K562 (cell line): ENCODE measurements around the gene FUBP3. TPM values are rescaled to one million over a fixed set of nuclear protein-coding genes. Genes with fewer than 3 reads are reported as not detected.
A peak's percentile ranks its signal among the peaks of the same experiment; 100 is the strongest.

Experiments used
- CBX3 ChIP-seq, 2 experiments: IDR thresholded peaks; 1 replicate in 1 of 2; 2 replicates in 1 of 2; pipeline ENCODE4 v1.6.1; 2012; ENCODE audit warnings: inconsistent platforms in 2 of 2, low read length in 2 of 2, borderline replicate concordance in 1 of 2, control low read depth in 1 of 2
- ESRRA ChIP-seq: fragments of 450-650 bp; IDR thresholded peaks from 2 replicates; pipeline ENCODE4 v1.6.1; 2014; ENCODE audit warnings: low read depth, mild to moderate bottlenecking, moderate library complexity, borderline replicate concordance
- FOXJ3 ChIP-seq: sonication (generic); formaldehyde crosslinking; IDR thresholded peaks from 2 replicates; pipeline ENCODE4 v1.4.0; 2020; ENCODE audit warnings: mild to moderate bottlenecking, missing genetic modification reagents
- FOXM1 ChIP-seq, 2 experiments: fragments of 450-650 bp in 1 of 2; sonication (generic) in 1 of 2; formaldehyde crosslinking in 1 of 2; IDR thresholded peaks; 2 replicates each; pipeline versions ENCODE4 v1.6.1 to v1.9.0; 2017 to 2022; ENCODE audit warnings: low read depth in 2 of 2, mild to moderate bottlenecking in 2 of 2, missing genetic modification reagents in 1 of 2, moderate library complexity in 1 of 2
- GABPA ChIP-seq: fragments of 200-800 bp; sonication (Bioruptor generic); conservative IDR thresholded peaks from 2 replicates; pipeline ENCODE4 v1.6.1; 2016; ENCODE audit warnings: low read depth, missing genetic modification characterization, missing compliant biosample characterization
- MED1 ChIP-seq: sonication (generic); formaldehyde crosslinking; IDR thresholded peaks from 2 replicates; pipeline ENCODE4 v1.8.1; 2023; ENCODE audit warnings: missing genetic modification reagents, borderline replicate concordance
- MYBL2 ChIP-seq, 2 experiments: fragments of 450-650 bp in 1 of 2; sonication (generic) in 1 of 2; formaldehyde crosslinking in 1 of 2; IDR thresholded peaks; 2 replicates each; pipeline versions ENCODE4 v1.6.1 to v1.8.1; 2017 to 2022; ENCODE audit warnings: borderline replicate concordance in 1 of 2, inconsistent platforms in 1 of 2, low read depth in 1 of 2, mild to moderate bottlenecking in 1 of 2, missing genetic modification reagents in 1 of 2, moderate library complexity in 1 of 2
- NR2C1 ChIP-seq, 2 experiments: fragments of 450-650 bp; IDR thresholded peaks; 2 replicates each; pipeline ENCODE4 v1.6.1; 2017; ENCODE audit warnings: mild to moderate bottlenecking in 2 of 2, antibody characterized with exemption in 1 of 2, inconsistent platforms in 1 of 2, missing compliant biosample characterization in 1 of 2, missing genetic modification characterization in 1 of 2
- POLR2G ChIP-seq: fragments of 200-400 bp; formaldehyde crosslinking; IDR thresholded peaks from 2 replicates; pipeline ENCODE4 v1.6.1; 2017; ENCODE audit warnings: low read depth, mild to moderate bottlenecking, antibody characterized with exemption, low read length, moderate library complexity
- TCFL5 ChIP-seq: fragments of 250-450 bp; sonication (Bioruptor Pico); conservative IDR thresholded peaks from 2 replicates; pipeline ENCODE4 v1.6.1; 2021; ENCODE audit warnings: mild to moderate bottlenecking, moderate library complexity, matching md5 sums
- TRIM24 ChIP-seq, 2 experiments: fragments of 450-650 bp; IDR thresholded peaks; 2 replicates each; pipeline ENCODE4 v1.6.1; 2016
- ZKSCAN1 ChIP-seq: fragments of 150-350 bp; IDR thresholded peaks from 2 replicates; pipeline ENCODE4 v1.6.1; 2016; ENCODE audit warnings: low read depth, low read length
- ZNF561 ChIP-seq: fragments of 450-650 bp; formaldehyde crosslinking; conservative IDR thresholded peaks from 2 replicates; pipeline ENCODE4 v1.4.0; 2020; ENCODE audit warnings: mild to moderate bottlenecking, moderate library complexity
- ZNF696 ChIP-seq: fragments of 250-450 bp; sonication (Bioruptor Pico); conservative IDR thresholded peaks from 2 replicates; pipeline ENCODE4 v1.4.0; 2020; ENCODE audit warnings: mild to moderate bottlenecking, moderate library complexity
- ZNF75A ChIP-seq: fragments of 450-650 bp; formaldehyde crosslinking; IDR thresholded peaks from 2 replicates; pipeline ENCODE4 v1.4.0; 2020; ENCODE audit warnings: mild to moderate bottlenecking
- ZNF764 ChIP-seq: fragments of 250-450 bp; sonication (Bioruptor Pico); IDR thresholded peaks from 2 replicates; pipeline ENCODE4 v1.4.0; 2020; ENCODE audit warnings: low read depth, mild to moderate bottlenecking, moderate library complexity
- polyA plus RNA-seq, 8 experiments: library from polyadenylated mRNA; depleted of rRNA in 4 of 8; stranded (reverse) in 5 of 8; unstranded in 3 of 8; fragments of >200 nt; fragmentation: Nextera tagmentation in 2 of 8; fragmentation: Illumina TruSeq in 1 of 8; extraction: Ambion mirVana in 2 of 8; extraction: Trizol in 1 of 8; gene quantifications; 2 replicates each; pipeline versions ENCODE4 v1.2.1 to v1.2.3, GENCODE V29; 2011 to 2014; ENCODE audit warnings: inconsistent platforms in 1 of 8, missing spikeins in 1 of 8
- total RNA-seq, 7 experiments: library from RNA; depleted of rRNA in 6 of 7; stranded (reverse); fragments of >200 nt in 6 of 7; fragmentation: Illumina TruSeq in 2 of 7; extraction: Trizol in 2 of 7; gene quantifications; 2 replicates each; pipeline versions ENCODE4 v1.2.1 to v1.2.3, GENCODE V29; 2011 to 2021; ENCODE audit warnings: low replicate concordance in 1 of 7
- TF ChIP-seq, protein P1 (sequence below): fragments of 250-450 bp; sonication (Bioruptor Pico); IDR thresholded peaks from 2 replicates; pipeline ENCODE4 v1.4.0; 2020; ENCODE audit warnings: mild to moderate bottlenecking, moderate library complexity, borderline replicate concordance
- TF ChIP-seq, protein P2 (sequence below): sonication (generic); formaldehyde crosslinking; IDR thresholded peaks from 2 replicates; pipeline ENCODE4 v1.8.0; 2023; ENCODE audit warnings: mild to moderate bottlenecking, missing genetic modification reagents
- TF ChIP-seq, protein P3 (sequence below): IDR thresholded peaks from 3 replicates; pipeline ENCODE4 v1.6.1; 2011; ENCODE audit warnings: borderline replicate concordance, mild to moderate bottlenecking, moderate library complexity; ENCODE audit not compliant: insufficient read length; ENCODE audit errors: extremely low read depth

FUBP3 gene
- total and polyA plus RNA-seq, 9 of the 15 experiments (the other 6 are each of a cell fraction or from before 2014, with no cell fraction given): 3.0 to 64.0 (median 48.1) TPM

GRCh38 chr9:130537346-130538050 lies 41.9 kb upstream of the FUBP3 start (continued):
- TF ChIP-seq, protein P1, sequence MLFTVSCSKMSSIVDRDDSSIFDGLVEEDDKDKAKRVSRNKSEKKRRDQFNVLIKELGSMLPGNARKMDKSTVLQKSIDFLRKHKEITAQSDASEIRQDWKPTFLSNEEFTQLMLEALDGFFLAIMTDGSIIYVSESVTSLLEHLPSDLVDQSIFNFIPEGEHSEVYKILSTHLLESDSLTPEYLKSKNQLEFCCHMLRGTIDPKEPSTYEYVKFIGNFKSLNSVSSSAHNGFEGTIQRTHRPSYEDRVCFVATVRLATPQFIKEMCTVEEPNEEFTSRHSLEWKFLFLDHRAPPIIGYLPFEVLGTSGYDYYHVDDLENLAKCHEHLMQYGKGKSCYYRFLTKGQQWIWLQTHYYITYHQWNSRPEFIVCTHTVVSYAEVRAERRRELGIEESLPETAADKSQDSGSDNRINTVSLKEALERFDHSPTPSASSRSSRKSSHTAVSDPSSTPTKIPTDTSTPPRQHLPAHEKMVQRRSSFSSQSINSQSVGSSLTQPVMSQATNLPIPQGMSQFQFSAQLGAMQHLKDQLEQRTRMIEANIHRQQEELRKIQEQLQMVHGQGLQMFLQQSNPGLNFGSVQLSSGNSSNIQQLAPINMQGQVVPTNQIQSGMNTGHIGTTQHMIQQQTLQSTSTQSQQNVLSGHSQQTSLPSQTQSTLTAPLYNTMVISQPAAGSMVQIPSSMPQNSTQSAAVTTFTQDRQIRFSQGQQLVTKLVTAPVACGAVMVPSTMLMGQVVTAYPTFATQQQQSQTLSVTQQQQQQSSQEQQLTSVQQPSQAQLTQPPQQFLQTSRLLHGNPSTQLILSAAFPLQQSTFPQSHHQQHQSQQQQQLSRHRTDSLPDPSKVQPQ (CRISPR knock-in tag): peak; percentile 82; the same call in 1 of the 2 replicates
- TF ChIP-seq TCFL5 (CRISPR knock-in tag) (no peak), POLR2G (peak; percentile 73), NR2C1 (IDR thresholded peaks at IDR 0.05) (peak; percentile 86), NR2C1 (tag; IDR thresholded peaks at IDR 0.05) (peak; percentile 93), MYBL2 (IDR thresholded peaks at IDR 0.05; ENCODE audit: low read depth) (no peak), MYBL2 (CRISPR knock-in tag; IDR thresholded peaks at IDR 0.05; ENCODE audit: borderline replicate concordance) (no peak), TRIM24 (IDR thresholded peaks at IDR 0.05) (peak; percentile 92 to 93), ZNF75A (CRISPR knock-in tag) (no peak), ZNF696 (CRISPR knock-in tag) (no peak), ZNF561 (no peak), CBX3 (IDR thresholded peaks at IDR 0.05; ENCODE audit: borderline replicate concordance in 1 of 2, low read length in 2 of 2) (peak in 1 of 2 experiments; percentile 82; a peak in 1 of 3 replicates), FOXJ3 (CRISPR knock-in tag) (no peak), ESRRA (peak; percentile 68; the same call in 1 of the 2 replicates), MED1 (CRISPR knock-in tag) (no peak), GABPA (peak; percentile 43; the same call in 1 of the 2 replicates), ZNF764 (CRISPR knock-in tag) (no peak), ZKSCAN1 (peak; percentile 80), FOXM1 (IDR thresholded peaks at IDR 0.05; ENCODE audit: low read depth) (peak; percentile 93), FOXM1 (CRISPR knock-in tag; IDR thresholded peaks at IDR 0.05; ENCODE audit: low read depth) (no peak)
- TF ChIP-seq, protein P2, sequence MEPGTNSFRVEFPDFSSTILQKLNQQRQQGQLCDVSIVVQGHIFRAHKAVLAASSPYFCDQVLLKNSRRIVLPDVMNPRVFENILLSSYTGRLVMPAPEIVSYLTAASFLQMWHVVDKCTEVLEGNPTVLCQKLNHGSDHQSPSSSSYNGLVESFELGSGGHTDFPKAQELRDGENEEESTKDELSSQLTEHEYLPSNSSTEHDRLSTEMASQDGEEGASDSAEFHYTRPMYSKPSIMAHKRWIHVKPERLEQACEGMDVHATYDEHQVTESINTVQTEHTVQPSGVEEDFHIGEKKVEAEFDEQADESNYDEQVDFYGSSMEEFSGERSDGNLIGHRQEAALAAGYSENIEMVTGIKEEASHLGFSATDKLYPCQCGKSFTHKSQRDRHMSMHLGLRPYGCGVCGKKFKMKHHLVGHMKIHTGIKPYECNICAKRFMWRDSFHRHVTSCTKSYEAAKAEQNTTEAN (CRISPR knock-in tag): peak; percentile 34; the same call in 1 of the 2 replicates
- TF ChIP-seq, protein P3, sequence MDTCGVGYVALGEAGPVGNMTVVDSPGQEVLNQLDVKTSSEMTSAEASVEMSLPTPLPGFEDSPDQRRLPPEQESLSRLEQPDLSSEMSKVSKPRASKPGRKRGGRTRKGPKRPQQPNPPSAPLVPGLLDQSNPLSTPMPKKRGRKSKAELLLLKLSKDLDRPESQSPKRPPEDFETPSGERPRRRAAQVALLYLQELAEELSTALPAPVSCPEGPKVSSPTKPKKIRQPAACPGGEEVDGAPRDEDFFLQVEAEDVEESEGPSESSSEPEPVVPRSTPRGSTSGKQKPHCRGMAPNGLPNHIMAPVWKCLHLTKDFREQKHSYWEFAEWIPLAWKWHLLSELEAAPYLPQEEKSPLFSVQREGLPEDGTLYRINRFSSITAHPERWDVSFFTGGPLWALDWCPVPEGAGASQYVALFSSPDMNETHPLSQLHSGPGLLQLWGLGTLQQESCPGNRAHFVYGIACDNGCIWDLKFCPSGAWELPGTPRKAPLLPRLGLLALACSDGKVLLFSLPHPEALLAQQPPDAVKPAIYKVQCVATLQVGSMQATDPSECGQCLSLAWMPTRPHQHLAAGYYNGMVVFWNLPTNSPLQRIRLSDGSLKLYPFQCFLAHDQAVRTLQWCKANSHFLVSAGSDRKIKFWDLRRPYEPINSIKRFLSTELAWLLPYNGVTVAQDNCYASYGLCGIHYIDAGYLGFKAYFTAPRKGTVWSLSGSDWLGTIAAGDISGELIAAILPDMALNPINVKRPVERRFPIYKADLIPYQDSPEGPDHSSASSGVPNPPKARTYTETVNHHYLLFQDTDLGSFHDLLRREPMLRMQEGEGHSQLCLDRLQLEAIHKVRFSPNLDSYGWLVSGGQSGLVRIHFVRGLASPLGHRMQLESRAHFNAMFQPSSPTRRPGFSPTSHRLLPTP: no peak
